Measurements from ENCODE around the gene ZNF526. TPM values are rescaled to one million over a fixed set of nuclear protein-coding genes. Genes with fewer than 3 reads are reported as not detected.

ZNF526 gene
- total and polyA plus RNA-seq, 4 donors = 1.7 to 8.8 (median 3.8) TPM

DNA sequence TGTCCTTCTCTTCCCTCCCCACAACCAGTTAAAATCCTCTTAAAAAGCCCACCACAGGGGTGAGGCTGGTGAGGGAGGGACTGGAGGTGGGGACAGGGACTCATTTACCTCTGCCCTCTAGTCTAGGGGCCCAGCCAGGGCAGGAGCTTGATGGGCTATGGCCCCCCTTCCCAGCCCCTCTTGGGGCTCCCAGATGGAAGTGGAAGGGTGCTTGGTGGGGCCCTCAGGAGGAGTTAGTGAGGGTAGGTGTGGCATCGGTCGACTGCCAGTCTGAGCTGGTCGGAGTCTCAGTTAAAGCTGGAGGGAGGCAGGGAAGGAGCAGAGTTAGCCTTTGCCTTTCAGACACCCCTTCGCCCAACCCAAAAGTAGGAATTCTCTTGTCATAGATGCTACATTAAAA, 10.5 kb downstream of the ZNF526 start:
- H3K4me1 ChIP-seq (ENCODE audit: control insufficient read depth in 4 of 4, insufficient read depth in 4 of 4, low read length in 3 of 4) = no peaks in the 10 kb centered on the region
- no peak overlapping the region for H3K27ac ChIP-seq (ENCODE audit: low read depth in 1 of 2, low read length in 2 of 2)
- H3K27me3 ChIP-seq (ENCODE audit: control insufficient read depth in 4 of 4, insufficient read depth in 4 of 4, low read length in 3 of 4) = no peaks in the 10 kb centered on the region
- peaks cover 13 to 72% (median 46%) of the 10 kb centered on the region in 4 donors for H3K36me3 ChIP-seq (ENCODE audit: control insufficient read depth in 4 of 4, insufficient read depth in 3 of 4, low read depth in 1 of 4, low read length in 3 of 4)
- no peaks in the 10 kb centered on the region for H3K9me3 ChIP-seq (ENCODE audit: control insufficient read depth in 4 of 4, low read length in 3 of 4)
- DNase-seq (ENCODE audit: low spot score) = no peak
- TF ChIP-seq, protein P1, sequence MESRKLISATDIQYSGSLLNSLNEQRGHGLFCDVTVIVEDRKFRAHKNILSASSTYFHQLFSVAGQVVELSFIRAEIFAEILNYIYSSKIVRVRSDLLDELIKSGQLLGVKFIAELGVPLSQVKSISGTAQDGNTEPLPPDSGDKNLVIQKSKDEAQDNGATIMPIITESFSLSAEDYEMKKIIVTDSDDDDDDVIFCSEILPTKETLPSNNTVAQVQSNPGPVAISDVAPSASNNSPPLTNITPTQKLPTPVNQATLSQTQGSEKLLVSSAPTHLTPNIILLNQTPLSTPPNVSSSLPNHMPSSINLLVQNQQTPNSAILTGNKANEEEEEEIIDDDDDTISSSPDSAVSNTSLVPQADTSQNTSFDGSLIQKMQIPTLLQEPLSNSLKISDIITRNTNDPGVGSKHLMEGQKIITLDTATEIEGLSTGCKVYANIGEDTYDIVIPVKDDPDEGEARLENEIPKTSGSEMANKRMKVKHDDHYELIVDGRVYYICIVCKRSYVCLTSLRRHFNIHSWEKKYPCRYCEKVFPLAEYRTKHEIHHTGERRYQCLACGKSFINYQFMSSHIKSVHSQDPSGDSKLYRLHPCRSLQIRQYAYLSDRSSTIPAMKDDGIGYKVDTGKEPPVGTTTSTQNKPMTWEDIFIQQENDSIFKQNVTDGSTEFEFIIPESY (IDR thresholded peaks at IDR 0.05) = no peak
- TF ChIP-seq JUND (IDR thresholded peaks at IDR 0.05) = no peak
- TF ChIP-seq SP1 (IDR thresholded peaks at IDR 0.05) = no peak
- no peak for TF ChIP-seq YY1 (IDR thresholded peaks at IDR 0.05)
- TF ChIP-seq ATF3 (IDR thresholded peaks at IDR 0.05) = no peak
- TF ChIP-seq, protein P2, sequence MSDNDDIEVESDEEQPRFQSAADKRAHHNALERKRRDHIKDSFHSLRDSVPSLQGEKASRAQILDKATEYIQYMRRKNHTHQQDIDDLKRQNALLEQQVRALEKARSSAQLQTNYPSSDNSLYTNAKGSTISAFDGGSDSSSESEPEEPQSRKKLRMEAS (IDR thresholded peaks at IDR 0.05) = no peak
- no peak for TF ChIP-seq RXRA (IDR thresholded peaks at IDR 0.05)
- no peak for TF ChIP-seq FOXA1 (IDR thresholded peaks at IDR 0.05)
- no peak for TF ChIP-seq HNF4A (conservative IDR thresholded peaks at IDR 0.05)
- no peak for TF ChIP-seq EGR1 (IDR thresholded peaks at IDR 0.05; ENCODE audit: low read depth in 2 of 2)
- TF ChIP-seq TAF1 (conservative IDR thresholded peaks at IDR 0.05) = no peak
- TF ChIP-seq, protein P3, sequence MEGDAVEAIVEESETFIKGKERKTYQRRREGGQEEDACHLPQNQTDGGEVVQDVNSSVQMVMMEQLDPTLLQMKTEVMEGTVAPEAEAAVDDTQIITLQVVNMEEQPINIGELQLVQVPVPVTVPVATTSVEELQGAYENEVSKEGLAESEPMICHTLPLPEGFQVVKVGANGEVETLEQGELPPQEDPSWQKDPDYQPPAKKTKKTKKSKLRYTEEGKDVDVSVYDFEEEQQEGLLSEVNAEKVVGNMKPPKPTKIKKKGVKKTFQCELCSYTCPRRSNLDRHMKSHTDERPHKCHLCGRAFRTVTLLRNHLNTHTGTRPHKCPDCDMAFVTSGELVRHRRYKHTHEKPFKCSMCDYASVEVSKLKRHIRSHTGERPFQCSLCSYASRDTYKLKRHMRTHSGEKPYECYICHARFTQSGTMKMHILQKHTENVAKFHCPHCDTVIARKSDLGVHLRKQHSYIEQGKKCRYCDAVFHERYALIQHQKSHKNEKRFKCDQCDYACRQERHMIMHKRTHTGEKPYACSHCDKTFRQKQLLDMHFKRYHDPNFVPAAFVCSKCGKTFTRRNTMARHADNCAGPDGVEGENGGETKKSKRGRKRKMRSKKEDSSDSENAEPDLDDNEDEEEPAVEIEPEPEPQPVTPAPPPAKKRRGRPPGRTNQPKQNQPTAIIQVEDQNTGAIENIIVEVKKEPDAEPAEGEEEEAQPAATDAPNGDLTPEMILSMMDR (IDR thresholded peaks at IDR 0.05; ENCODE audit: low read depth, low read length, missing input control) = no peak
- TF ChIP-seq REST (IDR thresholded peaks at IDR 0.05) = no peak
- TF ChIP-seq FOXA2 (IDR thresholded peaks at IDR 0.05) = no peak
- H3K9ac ChIP-seq (ENCODE audit: low read depth in 1 of 2, low read length in 2 of 2) = no peak overlapping the region
- WGBS = 96% methylated on average over 4 of the region's 4 CpGs
- no peak overlapping the region for H3K4me3 ChIP-seq (ENCODE audit: low read depth in 1 of 3, low read length in 3 of 3)

DNA sequence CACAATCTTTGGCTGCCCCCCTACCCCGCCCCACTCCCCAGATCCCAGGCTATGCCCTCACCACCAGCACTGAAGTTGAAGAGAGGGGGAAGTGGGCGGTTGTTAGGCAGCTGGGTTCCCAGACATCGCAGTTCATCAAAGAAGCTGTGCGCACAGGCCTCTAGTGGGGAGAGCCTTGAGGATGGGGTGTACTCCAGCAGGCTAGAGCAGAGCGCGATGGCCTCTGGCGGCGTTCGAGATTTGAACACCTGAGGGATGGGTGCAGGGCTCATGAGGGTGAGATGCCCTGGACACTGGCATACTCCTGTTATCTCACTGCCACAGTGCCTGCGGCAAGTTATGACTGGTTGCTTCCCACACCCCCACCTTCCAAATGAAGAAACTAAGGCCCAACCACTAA, 12.3 kb downstream of the ZNF526 start:
- no peak overlapping the region for H3K9ac ChIP-seq (ENCODE audit: low read depth in 1 of 2, low read length in 2 of 2)
- 96% methylated on average over 10 of the region's 10 CpGs for WGBS
- TF ChIP-seq FOXA1 (IDR thresholded peaks at IDR 0.05) (no peak), REST (IDR thresholded peaks at IDR 0.05) (no peak), HNF4G (IDR thresholded peaks at IDR 0.05) (no peak), GABPA (IDR thresholded peaks at IDR 0.05 in 1 of 2, conservative IDR thresholded peaks at IDR 0.05 in 1 of 2) (no peak), EGR1 (IDR thresholded peaks at IDR 0.05; ENCODE audit: low read depth in 2 of 2) (no peak), YY1 (IDR thresholded peaks at IDR 0.05) (no peak), ATF3 (IDR thresholded peaks at IDR 0.05) (no peak)
- TF ChIP-seq, protein P2 (IDR thresholded peaks at IDR 0.05) = no peak
- no peaks in the 10 kb centered on the region for H3K27me3 ChIP-seq (ENCODE audit: control insufficient read depth in 4 of 4, insufficient read depth in 4 of 4, low read length in 3 of 4)
- no peaks in the 10 kb centered on the region for H3K9me3 ChIP-seq (ENCODE audit: control insufficient read depth in 4 of 4, low read length in 3 of 4)
- no peaks in the 10 kb centered on the region for H3K4me1 ChIP-seq (ENCODE audit: control insufficient read depth in 4 of 4, insufficient read depth in 4 of 4, low read length in 3 of 4)
- DNase-seq (ENCODE audit: low spot score) = no peak
- no peak overlapping the region for H3K4me3 ChIP-seq (ENCODE audit: low read depth in 1 of 3, low read length in 3 of 3)
- no peak overlapping the region for H3K27ac ChIP-seq (ENCODE audit: low read depth in 1 of 2, low read length in 2 of 2)
- H3K36me3 ChIP-seq (ENCODE audit: control insufficient read depth in 4 of 4, insufficient read depth in 3 of 4, low read depth in 1 of 4, low read length in 3 of 4) = peaks cover 18 to 68% (median 41%) of the 10 kb centered on the region in 4 donors
